ENCODE results near the gene C16orf87. TPM values are rescaled to one million over a fixed set of nuclear protein-coding genes. Genes with fewer than 3 reads are reported as not detected.

C16orf87 gene
- total RNA-seq, 1 donor from 2014 or later, result 13.6 TPM

DNA sequence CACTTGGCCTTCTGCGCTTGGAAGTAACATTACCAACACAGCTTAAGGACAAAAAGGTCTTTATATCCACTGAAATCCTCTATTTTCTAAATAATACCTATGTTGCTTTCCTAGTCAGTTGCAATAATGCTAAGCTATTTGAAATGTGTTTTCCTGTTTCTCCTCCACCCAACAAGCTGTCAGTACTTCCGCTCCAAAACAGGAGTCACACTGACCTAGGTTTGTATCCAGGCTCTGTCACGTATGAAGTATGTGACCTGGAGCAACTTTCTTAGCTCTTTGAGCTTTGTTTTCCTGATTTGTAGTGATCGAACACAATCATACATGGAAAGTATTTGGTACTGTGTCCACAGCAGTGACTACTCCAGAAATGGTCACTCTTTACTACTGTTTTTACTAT lies 58.5 kb downstream of the C16orf87 start:
- intact Hi-C loops (cut with DNase I), result no loop called here
- no peak for DNase-seq (ENCODE audit: low spot score)

DNA sequence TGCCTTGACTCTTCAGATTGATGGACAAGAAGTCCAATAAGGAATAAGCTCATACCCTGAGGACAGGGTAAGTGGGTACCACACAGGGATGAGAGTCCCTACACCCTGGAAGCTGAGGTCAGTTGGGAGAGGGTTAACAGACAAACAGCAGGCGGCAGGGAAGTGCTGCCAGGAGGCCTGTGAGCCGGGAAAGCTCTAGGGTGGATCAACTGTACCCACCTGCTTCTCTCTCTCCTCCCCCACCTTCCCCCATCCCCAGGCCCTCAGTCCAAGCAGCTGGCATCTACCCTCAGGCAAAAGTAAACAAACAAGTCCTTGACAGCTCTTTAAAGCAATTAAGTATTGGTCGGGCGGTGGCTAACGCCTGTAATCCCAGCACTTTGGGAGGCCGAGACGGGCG lies 62.2 kb downstream of the C16orf87 start:
- no peak for DNase-seq (ENCODE audit: low spot score)

DNA sequence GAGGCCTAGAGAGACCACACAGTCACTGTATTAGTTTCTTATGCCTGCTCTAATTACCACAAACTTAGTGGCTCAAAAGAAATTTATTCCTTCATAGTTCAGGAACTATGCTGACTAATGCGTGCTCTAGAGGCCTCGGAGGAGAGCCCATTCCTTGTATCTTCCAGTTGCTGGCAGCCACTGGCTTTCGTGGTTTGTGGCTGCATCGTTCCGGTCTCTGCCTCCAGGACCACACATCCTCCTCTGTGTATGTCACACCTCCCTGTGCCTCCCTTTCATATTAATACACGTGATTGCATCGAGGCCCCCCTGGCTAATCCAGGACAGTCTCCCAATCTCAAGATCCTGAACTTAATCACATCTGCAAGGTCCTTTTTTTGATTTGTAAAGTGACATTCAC lies 65.9 kb downstream of the C16orf87 start:
- intact Hi-C loops (cut with DNase I), result no loop called here
- no peak for DNase-seq (ENCODE audit: low spot score)

More for the DNA sequence above, 62.2 kb downstream of the C16orf87 start:
- intact Hi-C loops (cut with DNase I), result no loop called here

GRCh38 chr16:46763147-46763546 lies 67.8 kb downstream of the C16orf87 start:
- intact Hi-C loops (cut with DNase I), result no loop called here

DNA sequence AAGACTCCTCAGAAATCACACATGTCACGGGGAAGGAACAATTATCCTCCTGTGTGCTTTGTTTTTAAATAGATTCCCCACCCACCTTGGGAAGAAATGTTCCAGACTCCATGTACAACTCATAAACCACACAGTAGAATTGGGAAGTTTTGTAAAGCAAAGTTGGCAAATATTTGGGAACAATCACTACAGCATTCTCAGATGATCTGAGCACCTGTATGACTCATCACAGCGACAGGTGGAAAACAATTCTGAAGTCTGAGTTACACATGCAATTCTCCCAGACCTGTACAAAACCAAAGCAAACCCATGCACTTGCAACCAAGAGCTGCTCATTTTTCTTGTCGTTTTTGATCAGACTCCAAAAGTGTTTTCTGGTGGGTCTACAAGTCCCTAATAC lies 68.4 kb downstream of the C16orf87 start:
- DNase-seq (ENCODE audit: low spot score), result no peak
- intact Hi-C loops (cut with DNase I), result no loop called here

More at GRCh38 chr16:46763147-46763546, 67.8 kb downstream of the C16orf87 start:
- DNase-seq (ENCODE audit: low spot score), result peak; percentile 86

GRCh38 chr16:46759309-46759708 lies 71.7 kb downstream of the C16orf87 start:
- intact Hi-C loops (cut with DNase I), result loop anchor here (5.0 kb wide), 1 partner anchor 72 kb away; the partner anchor contains the start of genes ORC6 and VPS35
- no peak for DNase-seq (ENCODE audit: low spot score)

- DNase-seq (ENCODE audit: low spot score), result peak; percentile 91
- intact Hi-C loops (cut with DNase I), result loop anchor here (1.0 to 5.0 kb wide), 3 partner anchors 9 to 70 kb away; partner anchors contain the start of genes MYLK3, ORC6 and VPS35
Measured at GRCh38 chr16:46757339-46758050, 73.5 kb downstream of the C16orf87 start.

DNA sequence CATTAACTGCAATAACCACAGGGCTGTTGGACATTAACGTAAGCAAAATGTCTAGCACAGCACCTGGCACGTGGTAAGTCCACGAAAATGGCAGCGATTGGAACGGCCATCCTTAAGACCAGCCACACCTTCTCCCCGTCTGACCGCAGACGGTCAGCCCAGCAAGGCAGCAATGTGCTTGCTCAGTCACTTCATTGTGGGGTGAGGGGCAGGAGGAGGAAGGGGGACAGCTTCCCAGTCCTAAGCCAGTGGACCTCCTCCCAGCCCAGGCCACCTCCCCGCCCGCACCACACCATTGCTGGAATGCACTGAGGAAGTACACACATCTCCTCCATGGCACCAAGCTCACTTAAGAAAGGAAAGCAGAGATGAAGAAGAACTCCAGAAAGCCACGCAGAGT lies 74.2 kb downstream of the C16orf87 start:
- intact Hi-C loops (cut with DNase I), result loop anchor here (1.0 to 5.0 kb wide), 3 partner anchors 8 to 69 kb away; partner anchors contain the start of genes MYLK3, ORC6 and VPS35
- peak; percentile 64 for DNase-seq (ENCODE audit: low spot score)

GRCh38 chr16:46753015-46753414 lies 78.0 kb downstream of the C16orf87 start:
- DNase-seq (ENCODE audit: low spot score), result no peak
- intact Hi-C loops (cut with DNase I), result no loop called here

DNA sequence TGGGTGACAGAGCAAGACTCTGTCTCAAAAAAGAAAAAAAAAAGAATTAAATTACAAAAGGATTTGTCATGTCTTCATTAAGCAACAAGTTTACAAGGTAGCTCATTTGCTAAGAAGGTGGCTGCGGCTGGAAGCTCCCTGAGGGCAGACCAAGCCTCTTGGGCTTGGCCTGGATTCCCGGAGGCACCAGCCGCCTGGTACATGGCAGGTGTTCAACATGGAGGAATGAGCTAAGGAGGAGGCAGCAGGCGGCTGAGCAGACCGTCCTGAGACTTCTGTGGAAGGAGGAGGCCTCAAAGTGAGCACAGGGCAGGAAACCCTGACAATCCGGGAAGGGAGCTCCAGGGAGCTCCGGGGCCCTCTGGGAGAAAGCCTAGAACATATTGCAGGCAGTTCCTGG lies 79.6 kb downstream of the C16orf87 start:
- intact Hi-C loops (cut with DNase I), result no loop called here
- DNase-seq (ENCODE audit: low spot score), result peak; percentile 55

GRCh38 chr16:46748775-46749705 lies 81.9 kb downstream of the C16orf87 start:
- intact Hi-C loops (cut with DNase I), result loop anchor here (1.0 kb wide), 1 partner anchor 8 kb away; no protein-coding TSS in a partner anchor
- DNase-seq (ENCODE audit: low spot score), result peak; percentile 82

GRCh38 chr16:46747777-46748651 lies 83.0 kb downstream of the C16orf87 start, which contains the start of gene MYLK3:
Gene MYLK3 (minus strand): TSS chr16:46748344. CDS start chr16:46748193, 151 bp downstream.
- DNase-seq (ENCODE audit: low spot score), result peak; percentile 78
- intact Hi-C loops (cut with DNase I), result loop anchor here (1.0 to 2.0 kb wide), 2 partner anchors 9 to 33 kb away; no protein-coding TSS in a partner anchor

DNA sequence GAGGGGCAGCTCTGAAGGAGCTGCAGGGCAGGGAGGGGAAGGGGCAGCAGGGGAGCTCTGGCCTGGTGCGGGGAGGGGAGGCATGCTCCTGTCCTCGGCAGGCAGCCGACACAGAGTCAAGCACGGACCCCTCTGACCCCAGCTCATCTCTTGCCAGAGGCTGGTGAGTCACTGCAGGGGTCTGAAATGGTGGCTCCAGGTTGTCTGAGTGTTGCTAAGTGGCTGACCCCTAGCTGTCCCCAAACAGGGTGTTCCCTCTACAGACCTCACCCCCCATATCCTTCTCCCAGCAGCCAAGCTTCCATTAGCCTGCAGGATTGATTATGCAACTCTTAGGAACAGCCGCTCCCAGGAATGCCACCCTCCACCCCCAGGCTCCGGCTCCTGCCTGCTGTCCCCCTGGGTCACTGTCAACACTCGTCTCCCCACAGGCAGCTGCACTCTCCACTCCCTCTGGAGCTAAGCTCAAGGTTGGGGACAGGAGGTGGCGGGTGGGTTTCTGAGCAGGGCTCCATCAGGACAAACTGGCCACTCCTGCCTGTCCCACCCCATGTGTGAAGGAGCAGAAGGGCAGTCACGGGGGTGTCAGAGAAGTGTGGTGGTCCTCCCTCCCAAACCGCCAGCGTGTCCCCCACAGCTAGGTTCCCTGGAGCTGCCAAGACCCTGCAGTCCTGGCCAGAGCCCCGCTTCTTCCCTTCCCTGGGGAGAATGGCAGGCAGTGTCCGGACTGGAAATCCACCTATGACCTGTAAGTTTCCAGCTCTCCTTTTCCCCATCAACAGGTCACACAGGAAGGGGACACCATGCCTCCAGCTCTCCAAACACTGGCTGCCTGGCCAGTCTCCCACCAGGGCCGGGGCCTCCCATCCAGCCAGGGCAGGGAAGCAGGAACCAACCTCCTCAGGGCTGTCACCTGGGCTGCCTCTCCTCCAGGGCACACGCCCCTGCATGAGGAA lies 83.9 kb downstream of the C16orf87 start:
- intact Hi-C loops (cut with DNase I), result loop anchor here (2.0 kb wide), 1 partner anchor 32 kb away; no protein-coding TSS in a partner anchor
- peak; percentile 73 for DNase-seq (ENCODE audit: low spot score)

Other genes starting within 250 kb of the C16orf87 start
- gene SHCBP1, start 209.8 kb downstream of the C16orf87 start, total RNA-seq, result 0.54 TPM
- gene VPS35, start 142.0 kb downstream of the C16orf87 start, total RNA-seq, result 86.9 TPM
- 3.0 TPM for gene ORC6, start 141.5 kb downstream of the C16orf87 start, total RNA-seq
- 150 TPM for gene MYLK3, start 82.8 kb downstream of the C16orf87 start, total RNA-seq
- 7.3 TPM for gene GPT2, start 53.2 kb upstream of the C16orf87 start, total RNA-seq
- 80.6 TPM for gene DNAJA2, start 142.5 kb upstream of the C16orf87 start, total RNA-seq

Measured in cardiac septum (tissue), 1 donor.